Measurements from ENCODE around the gene POLR1G.

- TF ChIP-seq GATA2 (IDR thresholded peaks at IDR 0.05; ENCODE audit: low read depth, low read length): no peak
- no peak for TF ChIP-seq GATA3 (IDR thresholded peaks at IDR 0.05; ENCODE audit: low read depth, low read length)
Measured at GRCh38 chr19:45376045-45376724, 30.3 kb upstream of the POLR1G start.

Data from SH-SY5Y (cell line).